OCI-LY3 (cell line): Measurements from ENCODE around the gene PLCB2.

Experiments
- H2AFZ ChIP-seq: fragments of 200-600, 300-600 bp; shearing (Covaris generic); 2 replicates; pipeline ENCODE4 v1.6.0; 2014; ENCODE audit warnings: antibody characterized with exemption, low read depth, low read length
- H3K27ac ChIP-seq: fragments of 200-600, 300-600 bp; sonication (generic); 2 replicates; pipeline ENCODE4 v1.5.1; 2014; ENCODE audit warnings: mild to moderate bottlenecking, low read length, moderate library complexity, mixed read lengths
- H3K27me3 ChIP-seq: fragments of 200-600, 300-600 bp; sonication (generic); 2 replicates; pipeline ENCODE4 v1.6.1; 2014; ENCODE audit warnings: low read depth, low read length, mixed read lengths
- H3K36me3 ChIP-seq: fragments of 200-600, 300-600 bp; sonication (generic); replicated peaks from 2 replicates; pipeline ENCODE3; 2014; ENCODE audit warnings: low read depth, low read length, mixed read lengths
- H3K4me1 ChIP-seq: fragments of 300-600, 200-600 bp; sonication (generic); 2 replicates; pipeline ENCODE4 v1.6.1; 2014; ENCODE audit warnings: low read length, mixed read lengths
- H3K4me2 ChIP-seq: fragments of 200-600, 300-600 bp; sonication (generic); 2 replicates; pipeline ENCODE4 v1.6.1; 2014; ENCODE audit warnings: low read length, mixed read lengths
- H3K4me3 ChIP-seq: fragments of 300-600, 200-600 bp; sonication (generic); 2 replicates; pipeline ENCODE4 v1.5.1; 2014; ENCODE audit warnings: antibody characterized with exemption, mild to moderate bottlenecking, low read length, moderate library complexity
- H3K79me2 ChIP-seq: fragments of 300-600, 200-600 bp; shearing (Covaris generic); 2 replicates; pipeline ENCODE4 v1.6.1; 2014; ENCODE audit warnings: mild to moderate bottlenecking, low read length, mixed read lengths
- H3K9ac ChIP-seq: fragments of 300-600, 200-600 bp; shearing (Covaris generic); 2 replicates; pipeline ENCODE4 v1.6.0; 2014; ENCODE audit warnings: mild to moderate bottlenecking, low read length, moderate library complexity
- H3K9me3 ChIP-seq: fragments of 200-600, 300-600 bp; shearing (Covaris generic); 2 replicates; pipeline ENCODE4 v1.6.1; 2014; ENCODE audit warnings: low read length, mixed read lengths; ENCODE audit not compliant: insufficient read depth
- H4K20me1 ChIP-seq: fragments of 200-600, 300-600 bp; sonication (generic); 2 replicates; pipeline ENCODE4 v1.6.1; 2016; ENCODE audit warnings: low read length, mixed read lengths; ENCODE audit not compliant: insufficient read depth
- EZH2phosphoT487 ChIP-seq: fragments of 200-600 bp; shearing (Covaris generic); IDR thresholded peaks from 2 replicates; pipeline ENCODE4 v1.6.1; 2018; ENCODE audit warnings: antibody characterized with exemption, mixed run types, low read depth
- TF ChIP-seq, protein P1 (sequence below): fragments of 200-600, 300-600 bp; sonication (generic); IDR thresholded peaks from 2 replicates; pipeline ENCODE4 v1.5.1; 2014; ENCODE audit warnings: antibody characterized with exemption, low read length, low read depth

The PLCB2 gene

DNA sequence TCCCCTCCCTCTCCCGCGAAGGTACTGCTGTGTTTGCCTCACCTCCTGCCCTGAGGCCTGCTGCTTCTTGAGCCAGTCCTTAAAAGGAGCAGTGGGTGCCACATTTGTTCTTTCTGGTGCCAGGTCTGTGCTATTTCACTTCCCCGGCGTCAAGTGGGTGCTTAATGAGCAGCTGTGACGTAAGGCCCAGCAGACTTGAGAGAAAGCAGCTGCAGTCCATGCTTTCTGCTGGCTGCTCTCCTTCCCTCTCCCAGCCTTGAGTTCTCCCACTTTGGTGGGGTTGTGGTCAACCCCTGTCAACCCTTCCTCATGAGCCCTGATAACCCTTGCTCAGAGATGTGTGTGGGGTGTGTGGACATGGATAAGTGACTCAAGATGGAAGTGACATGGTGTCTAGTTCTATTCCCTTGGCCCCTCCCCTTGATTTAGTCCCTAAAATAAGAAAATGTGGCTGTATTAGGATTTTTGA is 22.7 kb upstream of the PLCB2 start:
- Histone ChIP-seq H3K27ac (0 out of 2 replicates have a peak overlapping the region, but pooled peaks have one; percentile 24), H3K4me1 (peaks cover 26% of the 10 kb centered on the region), H3K4me2 (no peak overlapping the region)

DNA sequence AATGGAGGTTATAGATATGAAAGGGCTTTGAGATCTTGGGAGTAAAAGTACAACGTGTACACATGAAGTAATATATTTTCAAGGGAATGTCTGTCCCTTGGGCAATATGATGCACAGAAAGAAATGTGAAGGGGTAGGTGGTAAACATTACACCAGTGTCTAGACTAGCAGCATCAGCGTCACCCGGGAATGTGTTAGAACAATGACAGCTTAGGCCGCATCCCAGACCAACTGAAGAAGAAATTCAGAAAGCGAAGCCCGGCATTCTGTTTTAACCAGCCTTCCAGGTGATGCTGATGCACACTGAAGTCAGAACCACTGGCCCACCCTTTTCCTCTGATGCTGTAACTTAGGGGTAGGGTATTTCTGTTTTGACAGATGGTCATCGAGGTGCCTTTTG is 22.1 kb upstream of the PLCB2 start:
- H3K4me1 ChIP-seq = peaks cover 32% of the 10 kb centered on the region

More for the DNA sequence above, 22.7 kb upstream of the PLCB2 start:
- TF ChIP-seq, protein P1, sequence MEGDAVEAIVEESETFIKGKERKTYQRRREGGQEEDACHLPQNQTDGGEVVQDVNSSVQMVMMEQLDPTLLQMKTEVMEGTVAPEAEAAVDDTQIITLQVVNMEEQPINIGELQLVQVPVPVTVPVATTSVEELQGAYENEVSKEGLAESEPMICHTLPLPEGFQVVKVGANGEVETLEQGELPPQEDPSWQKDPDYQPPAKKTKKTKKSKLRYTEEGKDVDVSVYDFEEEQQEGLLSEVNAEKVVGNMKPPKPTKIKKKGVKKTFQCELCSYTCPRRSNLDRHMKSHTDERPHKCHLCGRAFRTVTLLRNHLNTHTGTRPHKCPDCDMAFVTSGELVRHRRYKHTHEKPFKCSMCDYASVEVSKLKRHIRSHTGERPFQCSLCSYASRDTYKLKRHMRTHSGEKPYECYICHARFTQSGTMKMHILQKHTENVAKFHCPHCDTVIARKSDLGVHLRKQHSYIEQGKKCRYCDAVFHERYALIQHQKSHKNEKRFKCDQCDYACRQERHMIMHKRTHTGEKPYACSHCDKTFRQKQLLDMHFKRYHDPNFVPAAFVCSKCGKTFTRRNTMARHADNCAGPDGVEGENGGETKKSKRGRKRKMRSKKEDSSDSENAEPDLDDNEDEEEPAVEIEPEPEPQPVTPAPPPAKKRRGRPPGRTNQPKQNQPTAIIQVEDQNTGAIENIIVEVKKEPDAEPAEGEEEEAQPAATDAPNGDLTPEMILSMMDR = no peak
- TF ChIP-seq EZH2phosphoT487 = no peak
- H3K9me3 ChIP-seq = no peaks in the 10 kb centered on the region
- no peak overlapping the region for H3K4me3 ChIP-seq
- no peak overlapping the region for H2AFZ ChIP-seq
- H3K36me3 ChIP-seq = peaks cover 37% of the 10 kb centered on the region
- no peaks in the 10 kb centered on the region for H3K27me3 ChIP-seq
- 0 out of 2 replicates have a peak, but pooled peaks cover 2% of the 10 kb centered on the region for H3K79me2 ChIP-seq
- 0 out of 2 replicates have a peak, but pooled peaks cover 3% of the 10 kb centered on the region for H4K20me1 ChIP-seq
- no peak overlapping the region for H3K9ac ChIP-seq

DNA sequence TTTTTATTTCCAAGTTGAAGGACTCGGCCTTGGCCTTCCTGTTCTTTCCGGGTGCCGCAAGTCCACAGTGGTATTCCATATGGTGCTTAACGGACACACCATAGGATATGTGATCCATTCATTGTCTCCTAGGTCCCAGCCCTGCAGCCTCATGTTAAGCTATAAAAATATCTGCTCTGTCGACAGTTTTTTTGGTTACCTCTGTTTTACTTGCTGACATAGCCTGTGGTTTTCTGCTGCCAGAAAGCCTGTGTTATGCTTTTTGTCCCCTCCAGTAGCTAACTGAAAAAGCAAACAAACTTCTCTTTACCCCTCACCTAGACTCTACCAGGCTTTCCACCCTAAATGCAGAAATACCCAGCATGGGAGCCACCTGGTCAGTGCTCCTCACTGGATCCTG is 21.0 kb upstream of the PLCB2 start:
- 0 out of 2 replicates have a peak, but pooled peaks cover 9% of the 10 kb centered on the region for H4K20me1 ChIP-seq
- H3K4me3 ChIP-seq = no peak overlapping the region
- 0 out of 2 replicates have a peak, but pooled peaks cover 2% of the 10 kb centered on the region for H3K79me2 ChIP-seq
- peaks cover 43% of the 10 kb centered on the region for H3K36me3 ChIP-seq
- no peak overlapping the region for H2AFZ ChIP-seq
- no peak overlapping the region for H3K9ac ChIP-seq
- no peak overlapping the region for H3K27ac ChIP-seq
- H3K27me3 ChIP-seq = no peaks in the 10 kb centered on the region
- no peak overlapping the region for H3K4me2 ChIP-seq
- peaks cover 26% of the 10 kb centered on the region for H3K4me1 ChIP-seq
- no peaks in the 10 kb centered on the region for H3K9me3 ChIP-seq
- no peak for TF ChIP-seq EZH2phosphoT487
- TF ChIP-seq, protein P1 = no peak

More for the DNA sequence above, 22.1 kb upstream of the PLCB2 start:
- no peaks in the 10 kb centered on the region for H3K27me3 ChIP-seq
- no peak overlapping the region for H3K4me2 ChIP-seq
- H3K36me3 ChIP-seq = peaks cover 43% of the 10 kb centered on the region
- H3K27ac ChIP-seq = no peak overlapping the region
- no peaks in the 10 kb centered on the region for H3K9me3 ChIP-seq
- no peak overlapping the region for H3K4me3 ChIP-seq
- no peak for TF ChIP-seq EZH2phosphoT487
- TF ChIP-seq, protein P1 = no peak
- 0 out of 2 replicates have a peak, but pooled peaks cover 9% of the 10 kb centered on the region for H4K20me1 ChIP-seq
- 0 out of 2 replicates have a peak, but pooled peaks cover 2% of the 10 kb centered on the region for H3K79me2 ChIP-seq
- H3K9ac ChIP-seq = no peak overlapping the region
- H2AFZ ChIP-seq = no peak overlapping the region

DNA sequence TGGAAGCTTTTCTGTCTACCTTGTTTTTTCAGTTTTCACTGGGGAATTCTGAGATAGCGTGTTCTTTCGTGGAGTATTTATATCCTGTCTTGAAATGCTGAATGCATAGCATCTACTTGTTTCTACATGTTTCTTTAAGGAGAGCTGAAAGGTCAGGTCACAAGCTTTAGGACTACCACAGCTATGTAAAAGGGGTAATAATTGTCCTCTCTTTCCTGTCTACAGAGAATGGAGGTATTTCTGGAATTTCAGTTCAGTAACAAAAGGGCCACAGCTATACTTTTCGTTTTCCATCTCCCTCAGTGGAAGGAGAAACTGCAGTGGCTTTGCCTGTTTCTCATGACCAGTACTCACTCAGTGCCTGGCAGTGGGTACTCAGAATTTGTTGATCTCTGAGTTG is 20.4 kb upstream of the PLCB2 start:
- H3K27ac ChIP-seq = no peak overlapping the region
- no peaks in the 10 kb centered on the region for H3K9me3 ChIP-seq
- TF ChIP-seq EZH2phosphoT487 = no peak
- TF ChIP-seq, protein P1 = no peak
- no peak overlapping the region for H2AFZ ChIP-seq
- no peaks in the 10 kb centered on the region for H3K27me3 ChIP-seq
- H3K9ac ChIP-seq = no peak overlapping the region
- H3K4me1 ChIP-seq = peaks cover 23% of the 10 kb centered on the region
- H3K36me3 ChIP-seq = peaks cover 43% of the 10 kb centered on the region
- H4K20me1 ChIP-seq = 0 out of 2 replicates have a peak, but pooled peaks cover 9% of the 10 kb centered on the region
- no peak overlapping the region for H3K4me3 ChIP-seq
- H3K4me2 ChIP-seq = no peak overlapping the region
- H3K79me2 ChIP-seq = 0 out of 2 replicates have a peak, but pooled peaks cover 2% of the 10 kb centered on the region
